Measurements from ENCODE around the gene KRT7.

Gene KRT7

DNA sequence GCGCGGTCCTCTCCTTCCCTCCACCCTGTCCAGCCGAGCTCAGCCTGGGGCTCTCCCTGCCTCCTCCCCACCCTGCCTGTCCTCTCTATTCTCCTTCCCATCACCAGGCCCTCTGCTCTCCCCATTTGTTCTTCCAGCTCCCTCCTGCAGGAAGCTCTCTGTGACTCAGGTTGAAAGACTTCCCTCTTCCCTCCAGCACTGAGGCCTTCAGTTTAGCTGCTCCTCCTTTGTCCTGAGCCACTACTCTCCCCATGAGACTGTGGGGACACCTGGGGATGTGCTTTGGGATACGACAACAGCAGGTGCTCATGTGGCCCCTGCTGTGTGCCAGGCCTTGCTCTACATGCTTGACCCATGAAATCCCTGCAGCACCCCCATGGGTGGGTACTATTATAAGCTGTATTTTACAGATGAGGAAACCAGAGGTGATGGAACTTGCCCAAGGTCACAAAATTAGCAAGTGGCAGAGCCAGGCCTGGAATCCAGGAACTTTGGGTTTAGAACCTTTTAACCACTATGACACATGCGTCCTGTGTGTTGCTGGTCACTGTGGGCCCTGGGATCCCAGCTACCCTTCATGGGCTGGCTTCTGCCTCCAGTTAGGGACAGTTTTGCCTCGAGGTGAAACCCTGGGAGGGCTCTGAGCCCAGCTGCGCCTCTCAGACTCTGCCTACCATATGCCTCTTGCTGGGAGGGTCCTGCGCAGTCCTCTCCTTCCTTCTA lies 46.8 kb upstream of the KRT7 start:
- Histone ChIP-seq H3K23ac (ENCODE audit: low read length) (no peak overlapping the region), H3K79me1 (ENCODE audit: low read length) (no peaks in the 10 kb centered on the region), H3K79me2 (ENCODE audit: control insufficient read depth, insufficient read depth, low read length) (no peaks in the 10 kb centered on the region), H2BK120ac (ENCODE audit: low read depth, low read length) (no peak overlapping the region), H3K56ac (ENCODE audit: low read length) (peak overlapping the region; percentile 56), H3K4me1 (ENCODE audit: control insufficient read depth, low read depth, low read length) (peaks cover 8% of the 10 kb centered on the region), H3K36me3 (ENCODE audit: control insufficient read depth, insufficient read depth, low read length) (no peaks in the 10 kb centered on the region), H3K9ac (ENCODE audit: low read length) (no peak overlapping the region), H3K18ac (ENCODE audit: low read length) (no peak overlapping the region), H2BK15ac (replicated peaks; ENCODE audit: low read depth) (no peak overlapping the region), H3K4me2 (ENCODE audit: low read length) (no peak overlapping the region), H2BK5ac (ENCODE audit: low read length) (no peak overlapping the region), H4K5ac (ENCODE audit: low read length) (no peak overlapping the region), H3K4me3 (ENCODE audit: low read length) (no peak overlapping the region), H4K8ac (ENCODE audit: low read depth, low read length) (no peak overlapping the region), H3K27ac (ENCODE audit: low read depth, low read length) (peak overlapping the region; percentile 32), H3K27me3 (ENCODE audit: insufficient read depth, low read length, poor library complexity) (no peaks in the 10 kb centered on the region), H2AK5ac (ENCODE audit: low read length) (no peak overlapping the region), H3K4ac (ENCODE audit: low read depth, low read length) (no peak overlapping the region)
- no CpG with 5 or more reads among the region's 8 CpGs for WGBS (ENCODE audit: extremely low coverage, insufficient coverage, low lambda C conversion rate)
- DNase-seq, result peak; percentile 95

DNA sequence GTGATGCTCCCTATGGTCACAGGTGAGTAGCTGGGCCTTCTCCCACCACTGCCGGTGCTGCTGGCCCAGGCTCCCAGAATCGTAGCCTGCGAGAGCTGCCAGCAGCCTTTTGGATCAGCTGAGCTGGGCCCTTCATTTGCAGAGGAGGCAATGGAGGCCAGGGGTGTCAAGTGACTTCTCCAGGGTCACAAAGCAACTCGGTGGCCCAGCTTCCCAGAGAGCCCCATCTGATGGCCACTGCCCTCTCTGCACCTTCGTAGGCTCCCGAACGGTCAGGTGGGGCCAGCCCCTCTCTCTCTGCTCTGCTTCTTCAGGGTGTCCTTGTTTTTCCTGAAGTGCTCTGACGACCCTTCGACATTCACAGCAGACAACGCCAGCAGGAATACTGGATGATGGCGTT lies 45.8 kb upstream of the KRT7 start:
- Histone ChIP-seq H3K9ac (ENCODE audit: low read length) (no peak overlapping the region), H4K5ac (ENCODE audit: low read length) (no peak overlapping the region), H3K27ac (ENCODE audit: low read depth, low read length) (no peak overlapping the region), H3K56ac (ENCODE audit: low read length) (no peak overlapping the region), H3K4me1 (ENCODE audit: control insufficient read depth, low read depth, low read length) (peaks cover 4% of the 10 kb centered on the region), H3K4me2 (ENCODE audit: low read length) (no peak overlapping the region), H3K18ac (ENCODE audit: low read length) (no peak overlapping the region), H2BK15ac (replicated peaks; ENCODE audit: low read depth) (no peak overlapping the region), H3K36me3 (ENCODE audit: control insufficient read depth, insufficient read depth, low read length) (no peaks in the 10 kb centered on the region), H4K8ac (ENCODE audit: low read depth, low read length) (no peak overlapping the region), H3K4me3 (ENCODE audit: low read length) (no peak overlapping the region), H3K23ac (ENCODE audit: low read length) (no peak overlapping the region), H2AK5ac (ENCODE audit: low read length) (no peak overlapping the region), H3K27me3 (ENCODE audit: insufficient read depth, low read length, poor library complexity) (no peaks in the 10 kb centered on the region), H3K79me2 (ENCODE audit: control insufficient read depth, insufficient read depth, low read length) (no peaks in the 10 kb centered on the region), H2BK5ac (ENCODE audit: low read length) (no peak overlapping the region), H3K4ac (ENCODE audit: low read depth, low read length) (no peak overlapping the region), H3K79me1 (ENCODE audit: low read length) (no peaks in the 10 kb centered on the region), H2BK120ac (ENCODE audit: low read depth, low read length) (no peak overlapping the region)
- WGBS (ENCODE audit: extremely low coverage, insufficient coverage, low lambda C conversion rate), result no CpG with 5 or more reads among the region's 11 CpGs
- no peak for DNase-seq

DNA sequence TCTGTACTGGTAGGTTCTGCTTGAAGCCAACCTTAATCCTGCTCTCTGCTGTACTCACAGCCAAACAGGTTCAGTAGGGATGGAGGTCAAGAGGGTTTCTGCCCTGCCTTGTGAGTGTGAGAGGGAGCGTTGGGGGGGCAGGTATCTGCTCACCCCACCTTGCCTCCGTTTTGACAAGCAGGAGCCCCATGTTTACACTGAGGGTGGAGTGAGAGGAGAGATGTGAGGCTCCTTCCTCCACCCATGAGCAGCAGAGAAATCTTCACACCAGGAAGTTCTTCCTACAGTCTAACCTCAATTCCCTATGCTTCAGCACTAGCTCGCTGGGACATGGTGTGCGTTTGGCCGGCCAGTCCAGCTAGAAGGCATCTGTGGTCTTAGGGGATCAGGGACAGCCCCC lies 45.4 kb upstream of the KRT7 start:
- H3K23ac ChIP-seq (ENCODE audit: low read length), result no peak overlapping the region
- H3K79me2 ChIP-seq (ENCODE audit: control insufficient read depth, insufficient read depth, low read length), result no peaks in the 10 kb centered on the region
- no peak overlapping the region for H3K4ac ChIP-seq (ENCODE audit: low read depth, low read length)
- H2BK120ac ChIP-seq (ENCODE audit: low read depth, low read length), result no peak overlapping the region
- no peaks in the 10 kb centered on the region for H3K79me1 ChIP-seq (ENCODE audit: low read length)
- no peak overlapping the region for H3K56ac ChIP-seq (ENCODE audit: low read length)
- H3K4me2 ChIP-seq (ENCODE audit: low read length), result no peak overlapping the region
- no peak overlapping the region for H4K5ac ChIP-seq (ENCODE audit: low read length)
- no peak overlapping the region for H2BK5ac ChIP-seq (ENCODE audit: low read length)
- H3K18ac ChIP-seq (ENCODE audit: low read length), result no peak overlapping the region
- H3K27me3 ChIP-seq (ENCODE audit: insufficient read depth, low read length, poor library complexity), result no peaks in the 10 kb centered on the region
- no peak for DNase-seq
- H3K27ac ChIP-seq (ENCODE audit: low read depth, low read length), result no peak overlapping the region
- no peak overlapping the region for H3K9ac ChIP-seq (ENCODE audit: low read length)
- peaks cover 4% of the 10 kb centered on the region for H3K4me1 ChIP-seq (ENCODE audit: control insufficient read depth, low read depth, low read length)
- H4K8ac ChIP-seq (ENCODE audit: low read depth, low read length), result no peak overlapping the region
- no peak overlapping the region for H2BK15ac ChIP-seq (replicated peaks; ENCODE audit: low read depth)
- no peaks in the 10 kb centered on the region for H3K36me3 ChIP-seq (ENCODE audit: control insufficient read depth, insufficient read depth, low read length)
- H2AK5ac ChIP-seq (ENCODE audit: low read length), result no peak overlapping the region
- no peak overlapping the region for H3K4me3 ChIP-seq (ENCODE audit: low read length)
- WGBS (ENCODE audit: extremely low coverage, insufficient coverage, low lambda C conversion rate), result no CpG with 5 or more reads among the region's 5 CpGs

DNA sequence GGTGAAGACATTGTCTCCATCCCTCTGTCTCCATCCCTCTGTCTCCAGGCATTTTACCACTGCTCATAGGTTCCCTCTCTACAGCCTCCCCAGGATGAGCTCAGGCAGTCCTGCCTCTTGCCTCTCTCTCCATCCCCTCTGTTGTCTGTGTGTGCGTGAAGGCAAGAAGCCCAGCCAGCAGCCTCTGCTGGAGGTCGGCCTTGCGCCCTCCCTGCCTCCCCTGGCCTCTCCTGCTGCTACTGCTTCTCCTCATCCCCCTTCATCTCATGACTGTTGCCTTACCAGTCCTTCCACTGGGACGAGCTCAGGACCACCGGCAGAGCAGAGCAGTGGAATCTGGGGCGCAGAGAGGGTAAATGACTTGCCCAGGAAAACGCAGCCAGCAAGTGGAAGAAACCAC lies 44.4 kb upstream of the KRT7 start:
- Histone ChIP-seq H3K4ac (ENCODE audit: low read depth, low read length) (no peak overlapping the region), H3K4me1 (ENCODE audit: control insufficient read depth, low read depth, low read length) (peaks cover 4% of the 10 kb centered on the region), H3K79me1 (ENCODE audit: low read length) (no peaks in the 10 kb centered on the region), H3K79me2 (ENCODE audit: control insufficient read depth, insufficient read depth, low read length) (no peaks in the 10 kb centered on the region), H3K18ac (ENCODE audit: low read length) (no peak overlapping the region), H3K56ac (ENCODE audit: low read length) (no peak overlapping the region), H2BK5ac (ENCODE audit: low read length) (no peak overlapping the region), H4K8ac (ENCODE audit: low read depth, low read length) (no peak overlapping the region), H3K9ac (ENCODE audit: low read length) (no peak overlapping the region), H3K4me2 (ENCODE audit: low read length) (no peak overlapping the region), H4K5ac (ENCODE audit: low read length) (no peak overlapping the region), H2BK120ac (ENCODE audit: low read depth, low read length) (no peak overlapping the region), H3K27ac (ENCODE audit: low read depth, low read length) (no peak overlapping the region), H3K36me3 (ENCODE audit: control insufficient read depth, insufficient read depth, low read length) (no peaks in the 10 kb centered on the region), H3K4me3 (ENCODE audit: low read length) (no peak overlapping the region), H3K23ac (ENCODE audit: low read length) (no peak overlapping the region), H2BK15ac (replicated peaks; ENCODE audit: low read depth) (no peak overlapping the region), H3K27me3 (ENCODE audit: insufficient read depth, low read length, poor library complexity) (no peaks in the 10 kb centered on the region), H2AK5ac (ENCODE audit: low read length) (no peak overlapping the region)
- DNase-seq, result no peak
- no CpG with 5 or more reads among the region's 7 CpGs for WGBS (ENCODE audit: extremely low coverage, insufficient coverage, low lambda C conversion rate)

DNA sequence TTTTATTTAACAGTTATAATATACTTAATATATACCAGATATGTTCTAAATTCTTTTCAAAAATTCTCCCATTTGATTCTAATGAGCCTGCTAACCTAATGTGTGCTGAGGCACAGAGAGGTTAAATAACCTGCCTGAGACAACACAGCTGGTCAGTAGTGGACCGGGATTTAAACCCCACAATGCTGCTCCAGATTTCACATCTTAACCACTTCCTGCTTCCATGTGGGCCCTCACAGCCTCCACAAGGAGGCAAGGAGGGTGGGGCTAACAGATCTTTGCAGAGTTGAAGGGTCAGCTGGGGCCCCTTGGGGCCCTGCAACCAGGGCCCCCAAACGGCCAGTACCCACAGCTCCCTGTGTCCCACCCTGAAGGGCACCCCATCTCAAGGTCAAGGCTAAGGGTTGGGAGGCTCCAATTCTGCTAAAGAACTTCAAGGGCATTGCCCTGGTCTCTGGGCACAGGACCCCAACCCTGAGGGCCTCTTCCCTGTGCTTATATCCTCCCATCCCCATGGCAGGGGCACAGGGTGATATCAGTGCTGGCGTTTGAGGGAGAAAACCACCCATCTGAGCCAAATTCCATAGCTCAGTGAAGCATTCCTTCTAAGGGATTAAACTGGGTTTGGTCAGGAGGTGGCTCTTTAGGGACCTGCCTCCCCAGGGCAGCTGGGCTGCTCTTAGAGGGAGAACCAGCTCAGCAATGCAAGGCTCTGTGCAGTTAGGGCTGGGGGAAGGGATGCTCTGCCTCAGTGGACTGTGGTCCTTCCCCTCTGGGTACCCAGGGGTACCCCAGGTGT lies 43.5 kb upstream of the KRT7 start:
- WGBS (ENCODE audit: extremely low coverage, insufficient coverage, low lambda C conversion rate), result no CpG with 5 or more reads among the region's 3 CpGs

More for the DNA sequence above, 43.5 kb upstream of the KRT7 start:
- Histone ChIP-seq H2BK120ac (ENCODE audit: low read depth, low read length) (no peak overlapping the region), H3K27me3 (ENCODE audit: insufficient read depth, low read length, poor library complexity) (no peaks in the 10 kb centered on the region), H4K5ac (ENCODE audit: low read length) (no peak overlapping the region), H2BK5ac (ENCODE audit: low read length) (no peak overlapping the region), H3K4me1 (ENCODE audit: control insufficient read depth, low read depth, low read length) (peaks cover 4% of the 10 kb centered on the region), H2AK5ac (ENCODE audit: low read length) (no peak overlapping the region), H3K36me3 (ENCODE audit: control insufficient read depth, insufficient read depth, low read length) (no peaks in the 10 kb centered on the region), H2BK15ac (replicated peaks; ENCODE audit: low read depth) (no peak overlapping the region), H3K56ac (ENCODE audit: low read length) (no peak overlapping the region), H3K9ac (ENCODE audit: low read length) (no peak overlapping the region), H3K18ac (ENCODE audit: low read length) (no peak overlapping the region), H3K79me1 (ENCODE audit: low read length) (no peaks in the 10 kb centered on the region), H3K27ac (ENCODE audit: low read depth, low read length) (no peak overlapping the region), H3K4me3 (ENCODE audit: low read length) (no peak overlapping the region), H3K4ac (ENCODE audit: low read depth, low read length) (no peak overlapping the region), H3K79me2 (ENCODE audit: control insufficient read depth, insufficient read depth, low read length) (no peaks in the 10 kb centered on the region), H4K8ac (ENCODE audit: low read depth, low read length) (no peak overlapping the region), H3K4me2 (ENCODE audit: low read length) (no peak overlapping the region), H3K23ac (ENCODE audit: low read length) (no peak overlapping the region)
- peak; percentile 33 for DNase-seq

Data from mesendoderm (in vitro differentiated cells).